H9 (cell line): ENCODE results near the gene OR13J1. TPM values are rescaled to one million over a fixed set of nuclear protein-coding genes. Genes with fewer than 3 reads are reported as not detected.

Source experiments
- DNase-seq: peaks from one replicate; pipeline ENCODE4 v3.0.0-alpha.2; 2017
- H2AFZ ChIP-seq: one replicate; pipeline ENCODE4 v1.6.1; 2013; ENCODE audit warnings: mild to moderate bottlenecking, low read length, control low read depth, moderate library complexity
- H2AK5ac ChIP-seq: 2 replicates; pipeline ENCODE4 v1.6.1; 2013; ENCODE audit warnings: low read length, control low read depth, mixed read lengths; ENCODE audit not compliant: insufficient read length
- H2BK120ac ChIP-seq: one replicate; pipeline ENCODE4 v1.6.1; 2013; ENCODE audit warnings: low read depth, mild to moderate bottlenecking, low read length, control low read depth, inconsistent platforms; ENCODE audit not compliant: poor library complexity, severe bottlenecking
- H2BK12ac ChIP-seq: 2 replicates; pipeline ENCODE4 v1.6.1; 2013; ENCODE audit warnings: low read length, control low read depth, mixed read lengths, low read depth; ENCODE audit not compliant: insufficient read length
- H2BK15ac ChIP-seq: 2 replicates; pipeline ENCODE4 v1.6.1; 2013; ENCODE audit warnings: low read depth, low read length, control low read depth
- H2BK20ac ChIP-seq: one replicate; pipeline ENCODE4 v1.6.1; 2013; ENCODE audit warnings: low read depth, mild to moderate bottlenecking, low read length, control low read depth, inconsistent platforms; ENCODE audit not compliant: poor library complexity, severe bottlenecking
- H2BK5ac ChIP-seq: 2 replicates; pipeline ENCODE4 v1.6.1; 2013; ENCODE audit warnings: low read length, control low read depth, mixed read lengths; ENCODE audit not compliant: insufficient read length
- H3K14ac ChIP-seq: 2 replicates; pipeline ENCODE4 v1.6.1; 2013; ENCODE audit warnings: low read length, control low read depth; ENCODE audit not compliant: insufficient read depth
- H3K18ac ChIP-seq: 2 replicates; pipeline ENCODE4 v1.6.1; 2013; ENCODE audit warnings: low read depth, mild to moderate bottlenecking, mixed read lengths, low read length, control low read depth; ENCODE audit not compliant: insufficient read length
- H3K23ac ChIP-seq: 2 replicates; pipeline ENCODE4 v1.6.1; 2013; ENCODE audit warnings: low read length, control low read depth, mixed read lengths, low read depth; ENCODE audit not compliant: insufficient read length
- H3K23me2 ChIP-seq: 2 replicates; pipeline ENCODE4 v1.6.1; 2013; ENCODE audit warnings: low read depth, mild to moderate bottlenecking, mixed read lengths, low read length, control low read depth; ENCODE audit not compliant: insufficient read length, poor library complexity, severe bottlenecking
- H3K27ac ChIP-seq: 2 replicates; pipeline ENCODE4 v1.5.1; 2013; ENCODE audit warnings: low read length, control low read depth, mixed read lengths, low read depth; ENCODE audit not compliant: insufficient read length
- H3K27me3 ChIP-seq: 2 replicates; pipeline ENCODE4 v1.6.1; 2013; ENCODE audit warnings: low read length, control low read depth, inconsistent platforms; ENCODE audit not compliant: insufficient read depth
- H3K4ac ChIP-seq: 2 replicates; pipeline ENCODE4 v1.6.1; 2013; ENCODE audit warnings: low read depth, mild to moderate bottlenecking, control low read depth, inconsistent platforms, low read length, moderate library complexity
- H3K4me1 ChIP-seq: 2 replicates; pipeline ENCODE4 v1.6.1; 2013; ENCODE audit warnings: low read length, control low read depth, inconsistent platforms; ENCODE audit not compliant: insufficient read depth
- H3K4me2 ChIP-seq: 2 replicates; pipeline ENCODE4 v1.6.1; 2013; ENCODE audit warnings: low read length, control low read depth, mixed read lengths; ENCODE audit not compliant: insufficient read length, insufficient read depth
- H3K56ac ChIP-seq: 2 replicates; pipeline ENCODE4 v1.6.1; 2013; ENCODE audit warnings: low read depth, mild to moderate bottlenecking, mixed read lengths, low read length, control low read depth; ENCODE audit not compliant: insufficient read length
- H3K79me1 ChIP-seq: 2 replicates; pipeline ENCODE4 v1.6.1; 2013; ENCODE audit warnings: low read depth, mild to moderate bottlenecking, moderate library complexity, low read length, control low read depth, inconsistent platforms; ENCODE audit not compliant: insufficient read depth, poor library complexity, severe bottlenecking
- H3K79me2 ChIP-seq: 2 replicates; pipeline ENCODE4 v1.6.1; 2013; ENCODE audit warnings: low read length, control low read depth, inconsistent platforms; ENCODE audit not compliant: insufficient read depth
- H3K9ac ChIP-seq: 2 replicates; pipeline ENCODE4 v1.6.1; 2013; ENCODE audit warnings: low read length, control low read depth, mixed read lengths; ENCODE audit not compliant: insufficient read length; ENCODE audit errors: extremely low read depth
- H3K9me3 ChIP-seq: one replicate; pipeline ENCODE4 v1.6.1; 2013; ENCODE audit warnings: low read depth, low read length, inconsistent platforms; ENCODE audit not compliant: control insufficient read depth
- H3T11ph ChIP-seq: one replicate; pipeline ENCODE4 v1.6.1; 2013; ENCODE audit warnings: mild to moderate bottlenecking, low read length, control low read depth, inconsistent platforms
- H4K20me1 ChIP-seq: one replicate; pipeline ENCODE4 v1.6.1; 2013; ENCODE audit not compliant: control insufficient read depth, insufficient read length, insufficient read depth
- H4K5ac ChIP-seq: 2 replicates; pipeline ENCODE4 v1.6.1; 2013; ENCODE audit warnings: low read depth, mild to moderate bottlenecking, mixed read lengths, low read length, control low read depth; ENCODE audit not compliant: insufficient read length
- H4K8ac ChIP-seq: replicated peaks from 2 replicates; pipeline ENCODE4 v1.6.1; 2013; ENCODE audit warnings: low read length, control low read depth, mixed read lengths, low read depth; ENCODE audit not compliant: insufficient read length
- H4K91ac ChIP-seq: 2 replicates; pipeline ENCODE4 v1.6.1; 2013; ENCODE audit warnings: low read depth, mild to moderate bottlenecking, moderate library complexity, mixed read lengths, low read length, control low read depth; ENCODE audit not compliant: insufficient read length
- H3K27ac Mint-ChIP-seq, 3 experiments: 2 replicates in 2 of 3; 3 replicates in 1 of 3; pipeline ENCODE4 v1.8.0; 2020 to 2021; ENCODE audit warnings: mixed read lengths in 3 of 3, mild to moderate bottlenecking in 1 of 3, moderate library complexity in 1 of 3
- H3K27me3 Mint-ChIP-seq: 2 replicates; pipeline ENCODE4 v1.8.0; 2021; ENCODE audit warnings: low read depth, mild to moderate bottlenecking, moderate library complexity, mixed read lengths
- H3K36me3 Mint-ChIP-seq, 3 experiments: 2 replicates in 2 of 3; 3 replicates in 1 of 3; pipeline ENCODE4 v1.8.0; 2020 to 2021; ENCODE audit warnings: low read depth in 3 of 3, mixed read lengths in 3 of 3; ENCODE audit not compliant: insufficient read depth in 1 of 3
- H3K4me1 Mint-ChIP-seq, 2 experiments: 2 replicates each; pipeline ENCODE4 v1.8.0; 2020; ENCODE audit warnings: mixed read lengths in 2 of 2
- H3K4me3 Mint-ChIP-seq, 2 experiments: 2 replicates in 1 of 2; 3 replicates in 1 of 2; pipeline ENCODE4 v1.8.0; 2020 to 2021; ENCODE audit warnings: mild to moderate bottlenecking in 2 of 2, mixed read lengths in 2 of 2, moderate library complexity in 1 of 2
- H3K9me3 Mint-ChIP-seq, 2 experiments: 2 replicates in 1 of 2; 3 replicates in 1 of 2; pipeline ENCODE4 v1.8.0; 2020; ENCODE audit warnings: mild to moderate bottlenecking in 2 of 2, mixed read lengths in 2 of 2, moderate library complexity in 1 of 2
- WGBS: extraction: QIAGEN DNeasy Blood & Tissue Kit; methylation state at CpG from one replicate; pipeline ENCODE4 v1.1.7; 2013; ENCODE audit warnings: missing lambda C conversion rate, low lambda C conversion rate, mixed read lengths; ENCODE audit not compliant: insufficient read length; ENCODE audit errors: extremely low coverage; 5-methylcytosine and 5-hydroxymethylcytosine counted together
- total RNA-seq: library from RNA; stranded (reverse); gene quantifications from 2 replicates; pipeline ENCODE4 v1.2.1, GENCODE V29; 2021
- TF ChIP-seq, protein P1 (sequence below): fragments of 200-600 bp; sonication (generic); conservative IDR thresholded peaks from 3 replicates; pipeline ENCODE4 v1.8.0; 2021; ENCODE audit warnings: antibody characterized with exemption, mild to moderate bottlenecking

OR13J1 gene
- total RNA-seq, 1 experiment from 2014 or later = not detected

DNA sequence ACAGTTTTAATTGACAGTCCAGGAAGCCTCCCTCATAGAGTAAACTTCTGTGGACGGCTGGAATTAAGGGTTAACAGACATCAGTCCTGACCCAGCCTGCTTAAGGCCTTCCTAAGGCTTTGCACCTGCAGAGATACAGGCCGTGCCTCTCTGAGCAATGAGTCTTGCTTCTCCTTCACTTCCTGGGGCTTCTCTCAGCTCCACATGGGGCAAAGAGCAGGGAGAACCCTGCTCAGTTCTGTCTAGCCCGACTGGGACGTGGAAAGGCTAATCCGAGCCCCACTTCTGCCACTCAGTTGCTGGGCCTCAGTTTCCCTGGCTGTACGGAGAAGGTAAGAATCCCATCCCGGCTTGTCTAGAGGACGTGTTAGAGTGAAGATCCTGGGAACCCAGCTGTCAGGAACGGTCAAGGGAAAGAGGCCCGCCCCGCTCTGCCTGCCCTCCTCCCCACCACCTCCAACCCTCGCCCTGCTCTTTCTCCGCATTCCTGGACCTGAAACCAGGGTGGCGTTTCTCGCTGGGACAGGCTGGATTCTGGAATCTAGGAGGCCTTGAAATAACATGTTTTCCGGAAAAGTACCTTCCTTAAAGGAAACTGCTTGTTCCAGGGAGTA lies 45.6 kb upstream of the OR13J1 start:
- H2AFZ ChIP-seq = no peak overlapping the region
- H3K4me2 ChIP-seq = no peak overlapping the region
- H3K9ac ChIP-seq = no peak overlapping the region
- H3K36me3 Mint-ChIP-seq = no peaks in the 10 kb centered on the region
- H3K27ac Mint-ChIP-seq = no peak overlapping the region
- H3K27me3 Mint-ChIP-seq = no peaks in the 10 kb centered on the region
- H3K4ac ChIP-seq = no peak overlapping the region
- H3K27me3 ChIP-seq = no peaks in the 10 kb centered on the region
- H2AK5ac ChIP-seq = no peak overlapping the region
- no CpG with 5 or more reads among the region's 16 CpGs for WGBS
- no peak overlapping the region for H2BK5ac ChIP-seq
- H2BK12ac ChIP-seq = no peak overlapping the region
- H3K4me1 ChIP-seq = no peaks in the 10 kb centered on the region
- H4K91ac ChIP-seq = no peak overlapping the region
- H3K56ac ChIP-seq = no peak overlapping the region
- H3K4me3 Mint-ChIP-seq = no peak overlapping the region
- H3K23me2 ChIP-seq = no peaks in the 10 kb centered on the region
- no peak overlapping the region for H4K5ac ChIP-seq
- H4K8ac ChIP-seq = no peak overlapping the region
- no peak overlapping the region for H3K18ac ChIP-seq
- TF ChIP-seq, protein P1, sequence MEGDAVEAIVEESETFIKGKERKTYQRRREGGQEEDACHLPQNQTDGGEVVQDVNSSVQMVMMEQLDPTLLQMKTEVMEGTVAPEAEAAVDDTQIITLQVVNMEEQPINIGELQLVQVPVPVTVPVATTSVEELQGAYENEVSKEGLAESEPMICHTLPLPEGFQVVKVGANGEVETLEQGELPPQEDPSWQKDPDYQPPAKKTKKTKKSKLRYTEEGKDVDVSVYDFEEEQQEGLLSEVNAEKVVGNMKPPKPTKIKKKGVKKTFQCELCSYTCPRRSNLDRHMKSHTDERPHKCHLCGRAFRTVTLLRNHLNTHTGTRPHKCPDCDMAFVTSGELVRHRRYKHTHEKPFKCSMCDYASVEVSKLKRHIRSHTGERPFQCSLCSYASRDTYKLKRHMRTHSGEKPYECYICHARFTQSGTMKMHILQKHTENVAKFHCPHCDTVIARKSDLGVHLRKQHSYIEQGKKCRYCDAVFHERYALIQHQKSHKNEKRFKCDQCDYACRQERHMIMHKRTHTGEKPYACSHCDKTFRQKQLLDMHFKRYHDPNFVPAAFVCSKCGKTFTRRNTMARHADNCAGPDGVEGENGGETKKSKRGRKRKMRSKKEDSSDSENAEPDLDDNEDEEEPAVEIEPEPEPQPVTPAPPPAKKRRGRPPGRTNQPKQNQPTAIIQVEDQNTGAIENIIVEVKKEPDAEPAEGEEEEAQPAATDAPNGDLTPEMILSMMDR = no peak
- no peaks in the 10 kb centered on the region for H3K9me3 ChIP-seq
- H3K23ac ChIP-seq = no peak overlapping the region
- no peak overlapping the region for H3K27ac ChIP-seq
- no peak overlapping the region for H2BK120ac ChIP-seq
- H3K14ac ChIP-seq = no peak overlapping the region
- H2BK20ac ChIP-seq = no peak overlapping the region
- DNase-seq = no peak
- H2BK15ac ChIP-seq = no peak overlapping the region
- no peaks in the 10 kb centered on the region for H3K79me1 ChIP-seq
- H4K20me1 ChIP-seq = no peaks in the 10 kb centered on the region
- H3K79me2 ChIP-seq = no peaks in the 10 kb centered on the region
- no peak overlapping the region for H3T11ph ChIP-seq
- peaks cover 7 to 8% of the 10 kb centered on the region in 2 experiments for H3K4me1 Mint-ChIP-seq
- H3K9me3 Mint-ChIP-seq = no peaks in the 10 kb centered on the region
